ENCODE measurements around the gene STX16.

The STX16 gene

DNA sequence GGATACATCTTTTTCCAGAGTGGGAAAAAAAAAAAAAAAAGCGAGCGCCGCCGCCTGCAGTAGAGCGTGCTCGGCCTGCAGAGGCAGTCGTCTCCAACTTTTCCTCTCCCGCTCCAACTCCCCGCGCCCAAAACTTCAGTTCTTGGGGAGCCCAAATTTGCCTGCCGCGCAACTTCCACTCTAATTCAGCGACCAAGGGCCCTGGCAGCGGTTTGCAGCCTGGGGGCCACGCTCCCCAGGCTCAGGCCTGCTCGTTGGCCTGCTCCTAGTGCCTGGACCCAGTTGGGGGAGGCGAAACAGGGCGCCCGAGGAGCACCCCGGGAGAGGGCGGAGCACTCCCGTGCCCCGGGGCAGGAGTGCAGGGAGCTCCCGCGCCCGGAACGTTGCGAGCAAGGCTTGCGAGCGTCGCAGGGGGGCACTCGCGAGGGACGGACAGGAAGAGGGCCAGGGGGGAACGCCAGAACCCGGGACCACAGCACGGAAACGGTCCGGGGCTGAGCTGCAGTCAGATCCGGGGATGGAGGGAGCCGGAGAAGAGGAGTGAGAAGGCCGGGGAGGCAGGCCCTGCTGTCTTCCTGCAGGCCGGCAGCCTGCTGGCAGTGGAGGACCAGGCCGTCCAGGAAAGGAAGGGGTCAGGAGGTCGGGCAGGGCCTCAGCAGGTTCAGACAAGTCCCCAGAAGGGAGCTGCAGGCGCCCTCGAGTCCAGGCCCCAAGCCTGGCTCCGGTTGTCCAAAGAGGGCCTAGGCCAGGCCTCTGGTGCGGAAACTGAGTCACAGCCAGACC lies at the start of gene STX16:
STX16 (plus strand) TSS at position 508 of the 783 bp plus-strand sequence. CDS start 724 bp downstream, outside the sequence.
- DNase-seq (ENCODE audit: low spot score) = peak; percentile 95

GRCh38 chr20:58602124-58602523 lies 49.0 kb upstream of the STX16 start:
- no peak for DNase-seq (ENCODE audit: low spot score)

DNA sequence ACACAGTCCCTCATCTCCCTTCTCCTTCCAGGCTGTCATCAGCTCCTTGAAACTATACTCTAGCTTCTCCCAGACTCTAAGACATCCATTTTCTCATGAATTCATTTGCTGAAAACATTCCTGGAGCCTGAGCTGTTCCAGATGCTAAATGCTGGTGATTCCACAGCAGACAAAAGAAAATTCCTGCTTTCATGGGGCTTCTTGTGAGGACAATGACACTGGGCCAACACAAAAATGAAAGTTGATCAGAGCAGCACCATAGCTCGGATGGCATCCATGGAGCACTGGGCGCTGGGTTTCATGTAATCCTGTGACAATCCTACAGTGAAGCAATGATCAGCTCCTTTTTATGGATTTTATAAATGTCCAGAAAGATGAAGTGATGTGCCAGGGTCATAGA lies 47.4 kb upstream of the STX16 start:
- no peak for DNase-seq (ENCODE audit: low spot score)

DNA sequence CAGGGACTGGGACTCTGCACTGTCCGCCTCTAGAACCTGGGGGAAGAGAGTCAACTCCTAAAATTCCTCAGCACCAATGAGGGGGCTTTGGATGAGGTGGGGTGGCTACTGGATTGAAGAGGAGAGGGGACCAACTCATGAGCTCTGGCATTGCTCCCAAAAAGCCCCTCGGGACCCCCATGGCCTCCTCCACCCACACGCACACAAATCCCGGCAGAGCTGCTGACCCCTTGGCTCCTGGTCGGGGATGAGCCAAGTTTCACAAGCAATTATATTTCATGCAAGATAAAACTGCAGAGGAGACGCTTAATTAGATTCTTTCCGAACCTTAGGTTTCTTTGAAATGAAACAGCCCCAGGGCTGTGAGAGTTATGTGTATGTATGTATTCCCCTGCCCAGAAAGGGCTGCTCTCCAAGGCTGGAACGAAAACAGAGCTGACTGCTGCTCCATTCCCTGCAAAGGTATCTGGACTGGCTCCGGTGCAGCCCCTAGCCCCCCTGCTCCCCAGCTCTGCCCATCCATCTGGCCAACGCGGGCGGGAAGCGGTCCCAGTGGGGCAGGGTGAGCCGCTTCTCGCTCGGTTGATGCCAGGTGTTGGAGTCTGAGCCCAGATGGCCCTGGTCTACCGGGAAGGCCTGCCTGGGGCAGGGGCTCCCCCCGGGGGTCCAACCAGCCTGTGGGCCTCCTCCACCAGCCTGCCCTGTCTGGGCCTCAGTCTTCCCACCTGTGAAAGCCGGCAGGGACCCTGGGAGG lies 46.8 kb upstream of the STX16 start:
- DNase-seq (ENCODE audit: low spot score) = peak; percentile 76

- DNase-seq (ENCODE audit: low spot score) = no peak
Observed at GRCh38 chr20:58605292-58606065, 45.6 kb upstream of the STX16 start.

- DNase-seq (ENCODE audit: low spot score) = no peak
Observed at GRCh38 chr20:58606184-58606583, 44.9 kb upstream of the STX16 start.

GRCh38 chr20:58608096-58608840 lies 42.8 kb upstream of the STX16 start:
- DNase-seq (ENCODE audit: low spot score) = no peak

DNA sequence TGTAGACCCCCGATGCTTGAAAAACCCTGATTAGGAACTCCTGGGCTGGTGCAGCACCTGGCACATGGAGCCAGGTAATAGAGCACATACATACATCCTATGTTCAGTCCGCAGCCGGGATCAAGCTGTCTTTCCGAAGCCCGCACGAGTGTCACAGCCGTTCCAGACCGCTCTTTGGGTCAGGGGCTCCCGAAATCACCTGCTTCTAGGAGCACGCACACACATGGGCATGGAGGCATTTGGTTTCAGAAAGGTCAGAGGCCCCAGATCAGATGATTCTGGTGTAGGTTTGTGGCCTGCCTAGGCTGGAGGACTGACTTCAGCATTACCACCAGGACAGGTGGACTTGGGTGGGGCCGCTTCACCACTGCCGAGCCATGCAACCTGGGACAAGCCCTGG lies 42.1 kb upstream of the STX16 start:
- no peak for DNase-seq (ENCODE audit: low spot score)

GRCh38 chr20:58610071-58610800 lies 40.8 kb upstream of the STX16 start:
- DNase-seq (ENCODE audit: low spot score) = no peak

DNA sequence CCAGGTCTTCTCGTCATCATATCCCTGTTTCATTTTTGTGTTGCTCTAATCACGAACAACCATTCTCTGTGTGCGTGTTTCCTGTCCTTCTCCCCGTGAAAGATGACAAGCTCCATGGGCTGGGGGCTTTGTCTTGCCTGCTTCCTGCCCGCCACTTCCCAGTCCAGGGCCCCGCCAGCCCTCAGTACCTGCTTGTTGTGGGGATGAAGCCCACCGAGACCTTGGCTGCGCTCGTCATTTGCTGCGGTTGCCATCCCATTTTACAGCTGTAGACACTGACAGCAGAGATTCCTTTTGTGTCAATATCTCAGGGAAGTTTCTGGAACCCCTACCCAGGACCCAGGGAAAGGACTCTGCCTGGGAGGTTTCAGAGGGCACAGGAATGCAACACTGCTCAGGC lies 40.3 kb upstream of the STX16 start:
- DNase-seq (ENCODE audit: low spot score) = no peak

- DNase-seq (ENCODE audit: low spot score) = peak; percentile 65
Observed at GRCh38 chr20:58611236-58612030, 39.6 kb upstream of the STX16 start.

- DNase-seq (ENCODE audit: low spot score) = no peak
Observed at GRCh38 chr20:58612121-58612691, 38.9 kb upstream of the STX16 start.

GRCh38 chr20:58613061-58613854 lies 37.8 kb upstream of the STX16 start:
- no peak for DNase-seq (ENCODE audit: low spot score)

DNA sequence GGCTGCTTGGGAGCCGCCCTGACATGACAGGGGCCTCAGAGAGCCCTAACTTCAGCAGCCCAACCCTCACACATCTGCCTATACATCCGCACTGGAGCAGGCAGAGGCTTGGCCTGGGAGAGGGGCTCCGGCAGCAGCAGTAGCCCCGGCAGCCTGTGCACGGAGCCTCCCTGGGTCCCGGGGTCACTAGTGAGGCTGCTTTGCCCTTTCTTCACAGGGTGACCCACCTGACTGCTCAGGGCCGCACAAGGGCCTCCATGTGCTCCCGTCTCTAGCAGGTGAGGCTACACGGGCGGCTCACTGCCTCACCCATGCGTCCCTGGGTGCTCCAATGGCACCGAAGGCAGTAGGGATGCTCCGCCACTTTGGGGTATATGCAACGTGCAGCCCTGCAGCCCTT lies 36.7 kb upstream of the STX16 start:
- no peak for DNase-seq (ENCODE audit: low spot score)

GRCh38 chr20:58614984-58615760 lies 35.9 kb upstream of the STX16 start:
- no peak for DNase-seq (ENCODE audit: low spot score)

DNA sequence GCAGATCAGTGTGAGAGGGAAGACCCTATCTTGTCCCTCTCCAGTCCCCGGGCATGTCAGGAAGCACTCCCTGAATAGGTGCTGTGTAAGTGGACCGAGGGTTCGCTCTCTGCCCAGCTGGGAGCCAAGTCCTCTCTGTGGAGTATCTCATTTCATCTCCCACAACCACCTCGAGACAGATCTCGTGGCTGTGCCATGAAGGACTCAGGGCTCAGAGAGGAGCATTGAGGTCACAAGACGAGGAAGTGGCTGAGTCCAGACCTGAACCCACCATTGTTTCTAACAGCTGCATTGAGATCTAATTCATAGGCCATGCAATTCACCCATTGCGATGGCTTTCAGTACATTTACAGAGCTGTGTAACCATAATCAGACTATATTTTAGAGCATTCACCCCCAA lies 34.7 kb upstream of the STX16 start:
- no peak for DNase-seq (ENCODE audit: low spot score)

DNA sequence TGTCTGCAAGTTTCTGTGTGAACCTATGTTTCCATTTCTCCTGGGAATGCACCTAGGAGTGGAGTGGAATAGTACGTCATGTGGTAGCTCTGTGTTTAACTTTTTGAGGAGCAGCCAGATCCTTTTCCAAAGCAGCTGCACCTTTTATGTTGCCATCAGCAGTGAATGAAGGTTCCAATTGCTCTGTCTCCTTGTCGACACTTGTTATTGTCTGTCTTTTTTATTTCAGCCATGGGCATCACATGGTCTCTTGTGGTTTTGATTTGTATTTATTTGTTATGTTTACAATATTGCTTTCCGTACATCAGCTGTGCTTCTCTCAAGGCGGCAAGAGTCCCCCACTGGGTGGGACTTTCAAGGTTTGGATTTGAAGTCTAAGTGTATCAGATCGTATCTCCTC lies 33.9 kb upstream of the STX16 start:
- no peak for DNase-seq (ENCODE audit: low spot score)

- no peak for DNase-seq (ENCODE audit: low spot score)
Observed at GRCh38 chr20:58618351-58619076, 32.6 kb upstream of the STX16 start.
